ENCODE measurements around the gene CNOT4. TPM values are rescaled to one million over a fixed set of nuclear protein-coding genes. Genes with fewer than 3 reads are reported as not detected.

CNOT4 gene
- total and polyA plus RNA-seq, 2 donors (not counting 1 experiment from before 2014, with no cell fraction given): 14.9 to 15.9 TPM

- Histone ChIP-seq H4K20me1 (ENCODE audit: control insufficient read depth, extremely low read depth, insufficient read depth, low read length) (no peaks in the 10 kb centered on the region), H3K79me2 (ENCODE audit: control insufficient read depth, insufficient read depth, low read length) (no peaks in the 10 kb centered on the region)
- TF ChIP-seq EZH2 (IDR thresholded peaks at IDR 0.05; ENCODE audit: low read length, missing control alignments): no peak
- TF ChIP-seq, protein P1, sequence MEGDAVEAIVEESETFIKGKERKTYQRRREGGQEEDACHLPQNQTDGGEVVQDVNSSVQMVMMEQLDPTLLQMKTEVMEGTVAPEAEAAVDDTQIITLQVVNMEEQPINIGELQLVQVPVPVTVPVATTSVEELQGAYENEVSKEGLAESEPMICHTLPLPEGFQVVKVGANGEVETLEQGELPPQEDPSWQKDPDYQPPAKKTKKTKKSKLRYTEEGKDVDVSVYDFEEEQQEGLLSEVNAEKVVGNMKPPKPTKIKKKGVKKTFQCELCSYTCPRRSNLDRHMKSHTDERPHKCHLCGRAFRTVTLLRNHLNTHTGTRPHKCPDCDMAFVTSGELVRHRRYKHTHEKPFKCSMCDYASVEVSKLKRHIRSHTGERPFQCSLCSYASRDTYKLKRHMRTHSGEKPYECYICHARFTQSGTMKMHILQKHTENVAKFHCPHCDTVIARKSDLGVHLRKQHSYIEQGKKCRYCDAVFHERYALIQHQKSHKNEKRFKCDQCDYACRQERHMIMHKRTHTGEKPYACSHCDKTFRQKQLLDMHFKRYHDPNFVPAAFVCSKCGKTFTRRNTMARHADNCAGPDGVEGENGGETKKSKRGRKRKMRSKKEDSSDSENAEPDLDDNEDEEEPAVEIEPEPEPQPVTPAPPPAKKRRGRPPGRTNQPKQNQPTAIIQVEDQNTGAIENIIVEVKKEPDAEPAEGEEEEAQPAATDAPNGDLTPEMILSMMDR (conservative IDR thresholded peaks at IDR 0.05 in 1 of 2, IDR thresholded peaks at IDR 0.05 in 1 of 2; ENCODE audit: low read depth in 1 of 2, low read length in 2 of 2): no peak
Observed at GRCh38 chr7:135517060-135517459, 7.2 kb upstream of the CNOT4 start.

GRCh38 chr7:135514856-135515255, 5.0 kb upstream of the CNOT4 start:
- no peak overlapping the region for H3K4me2 ChIP-seq (ENCODE audit: extremely low read depth, insufficient read depth, low read length)
- no peaks in the 10 kb centered on the region for H3K4me1 ChIP-seq (ENCODE audit: control insufficient read depth, extremely low read depth, insufficient read depth, low read length)

More at GRCh38 chr7:135517060-135517459, 7.2 kb upstream of the CNOT4 start:
- Histone ChIP-seq H3K27ac (ENCODE audit: insufficient read depth, low read length) (no peak overlapping the region), H3K9ac (ENCODE audit: insufficient read depth, low read length) (no peak overlapping the region), H3K4me3 (replicated peaks in 1 of 4; ENCODE audit: control extremely low read depth in 1 of 4, insufficient read depth in 1 of 4, low read depth in 3 of 4, low read length in 4 of 4) (no peak overlapping the region), H3K9me3 (ENCODE audit: control insufficient read depth, insufficient read depth, low read depth, low read length) (no peaks in the 10 kb centered on the region), H3K4me1 (ENCODE audit: control insufficient read depth, extremely low read depth, insufficient read depth, low read length) (no peaks in the 10 kb centered on the region), H3K36me3 (ENCODE audit: control insufficient read depth, insufficient read depth, low read length) (no peaks in the 10 kb centered on the region), H3K4me2 (ENCODE audit: extremely low read depth, insufficient read depth, low read length) (no peak overlapping the region), H3K27me3 (ENCODE audit: control insufficient read depth, insufficient read depth, low read length) (no peaks in the 10 kb centered on the region), H2AFZ (ENCODE audit: low read length) (no peak overlapping the region)
- no peak for DNase-seq (ENCODE audit: low read depth in 2 of 2)

GRCh38 chr7:135512135-135512887, 2.4 kb upstream of the CNOT4 start:
- H3K4me2 ChIP-seq (ENCODE audit: extremely low read depth, insufficient read depth, low read length): no peak overlapping the region
- H4K20me1 ChIP-seq (ENCODE audit: control insufficient read depth, extremely low read depth, insufficient read depth, low read length): no peaks in the 10 kb centered on the region
- no peaks in the 10 kb centered on the region for H3K27me3 ChIP-seq (ENCODE audit: control insufficient read depth, insufficient read depth, low read length)
- H2AFZ ChIP-seq (ENCODE audit: low read length): no peak overlapping the region
- no peak overlapping the region for H3K4me3 ChIP-seq (replicated peaks in 1 of 4; ENCODE audit: control extremely low read depth in 1 of 4, insufficient read depth in 1 of 4, low read depth in 3 of 4, low read length in 4 of 4)
- no peaks in the 10 kb centered on the region for H3K36me3 ChIP-seq (ENCODE audit: control insufficient read depth, insufficient read depth, low read length)
- H3K4me1 ChIP-seq (ENCODE audit: control insufficient read depth, extremely low read depth, insufficient read depth, low read length): no peaks in the 10 kb centered on the region
- peak; percentile 49 to 68 for DNase-seq (ENCODE audit: low read depth in 2 of 2)
- H3K27ac ChIP-seq (ENCODE audit: insufficient read depth, low read length): no peak overlapping the region
- TF ChIP-seq, protein P1 (conservative IDR thresholded peaks at IDR 0.05 in 1 of 2, IDR thresholded peaks at IDR 0.05 in 1 of 2; ENCODE audit: low read depth in 1 of 2, low read length in 2 of 2): peak; percentile 44 to 50
- TF ChIP-seq EZH2 (IDR thresholded peaks at IDR 0.05; ENCODE audit: low read length, missing control alignments): no peak
- H3K9me3 ChIP-seq (ENCODE audit: control insufficient read depth, insufficient read depth, low read depth, low read length): no peaks in the 10 kb centered on the region
- H3K9ac ChIP-seq (ENCODE audit: insufficient read depth, low read length): no peak overlapping the region
- H3K79me2 ChIP-seq (ENCODE audit: control insufficient read depth, insufficient read depth, low read length): peaks cover 22% of the 10 kb centered on the region

More at GRCh38 chr7:135514856-135515255, 5.0 kb upstream of the CNOT4 start:
- Histone ChIP-seq H3K9me3 (ENCODE audit: control insufficient read depth, insufficient read depth, low read depth, low read length) (no peaks in the 10 kb centered on the region), H3K27ac (ENCODE audit: insufficient read depth, low read length) (no peak overlapping the region), H3K36me3 (ENCODE audit: control insufficient read depth, insufficient read depth, low read length) (no peaks in the 10 kb centered on the region), H3K9ac (ENCODE audit: insufficient read depth, low read length) (no peak overlapping the region), H3K27me3 (ENCODE audit: control insufficient read depth, insufficient read depth, low read length) (no peaks in the 10 kb centered on the region), H3K4me3 (replicated peaks in 1 of 4; ENCODE audit: control extremely low read depth in 1 of 4, insufficient read depth in 1 of 4, low read depth in 3 of 4, low read length in 4 of 4) (no peak overlapping the region), H2AFZ (ENCODE audit: low read length) (no peak overlapping the region), H4K20me1 (ENCODE audit: control insufficient read depth, extremely low read depth, insufficient read depth, low read length) (no peaks in the 10 kb centered on the region), H3K79me2 (ENCODE audit: control insufficient read depth, insufficient read depth, low read length) (no peaks in the 10 kb centered on the region)
- TF ChIP-seq, protein P1 (conservative IDR thresholded peaks at IDR 0.05 in 1 of 2, IDR thresholded peaks at IDR 0.05 in 1 of 2; ENCODE audit: low read depth in 1 of 2, low read length in 2 of 2): no peak
- TF ChIP-seq EZH2 (IDR thresholded peaks at IDR 0.05; ENCODE audit: low read length, missing control alignments): no peak
- DNase-seq (ENCODE audit: low read depth in 2 of 2): no peak

Measured in fibroblast of lung (primary cell).